Hindlimb muscle (tissue), 1 donor: ENCODE results near the gene NPSR1. TPM values are rescaled to one million over a fixed set of nuclear protein-coding genes. Genes with fewer than 3 reads are reported as not detected.
"Not testable (repeated sequence)": the region's sequence is repeated elsewhere in the genome, so short reads cannot be mapped to it uniquely, and the experiment has no call there.

Experiments used
- DNase-seq: peaks from one replicate; pipeline ENCODE4 v3.0.0-alpha.2; 2013
- polyA plus RNA-seq: library from polyadenylated mRNA; unstranded; fragments of 120-200 nt; gene quantifications from one replicate; pipeline ENCODE4 v1.2.1, GENCODE V29; 2013; ENCODE audit not compliant: insufficient read length

NPSR1 gene
- polyA plus RNA-seq, 1 donor = 0.14 TPM

GRCh38 chr7:34875481-34875880 is 217.5 kb downstream of the NPSR1 start:
- no peak for DNase-seq

DNA sequence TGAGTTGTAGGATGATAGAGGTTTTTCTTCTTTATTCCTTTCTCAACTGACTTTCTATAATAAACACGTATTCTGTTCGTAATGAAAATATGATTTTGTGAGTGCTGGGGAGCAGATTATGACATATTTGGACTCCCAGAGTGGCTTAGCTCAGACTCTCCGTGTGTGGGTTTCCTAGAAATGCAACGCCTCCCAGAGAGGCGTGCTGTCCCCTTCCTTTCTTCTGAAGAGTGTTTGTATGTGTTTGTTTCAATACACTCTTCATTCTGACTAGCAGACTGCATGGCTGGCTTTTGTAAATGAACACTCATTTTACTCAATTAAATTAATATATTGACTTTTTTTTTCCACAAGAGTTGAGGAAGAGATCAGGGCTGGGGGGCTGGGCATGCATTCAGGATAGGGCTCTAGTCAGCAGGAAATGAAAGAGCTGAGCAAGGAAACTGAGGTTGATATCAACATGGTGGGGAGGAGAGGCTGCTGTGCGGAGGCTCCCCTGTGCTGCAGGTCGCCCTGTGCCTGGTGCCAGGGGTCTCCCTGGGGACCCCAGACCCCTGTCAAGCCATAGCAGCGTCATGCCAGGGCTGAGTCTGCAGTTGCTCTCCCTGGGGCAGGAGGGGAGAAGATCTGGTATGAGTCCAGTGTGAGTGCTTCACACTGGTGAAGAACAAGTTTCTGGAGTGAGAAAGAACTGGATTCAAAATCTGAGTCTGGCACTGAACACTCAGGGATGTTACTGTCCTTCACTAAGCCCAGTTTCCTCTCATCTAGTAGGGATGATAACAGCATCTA is 221.1 kb downstream of the NPSR1 start:
- not testable (repeated sequence) for DNase-seq

DNA sequence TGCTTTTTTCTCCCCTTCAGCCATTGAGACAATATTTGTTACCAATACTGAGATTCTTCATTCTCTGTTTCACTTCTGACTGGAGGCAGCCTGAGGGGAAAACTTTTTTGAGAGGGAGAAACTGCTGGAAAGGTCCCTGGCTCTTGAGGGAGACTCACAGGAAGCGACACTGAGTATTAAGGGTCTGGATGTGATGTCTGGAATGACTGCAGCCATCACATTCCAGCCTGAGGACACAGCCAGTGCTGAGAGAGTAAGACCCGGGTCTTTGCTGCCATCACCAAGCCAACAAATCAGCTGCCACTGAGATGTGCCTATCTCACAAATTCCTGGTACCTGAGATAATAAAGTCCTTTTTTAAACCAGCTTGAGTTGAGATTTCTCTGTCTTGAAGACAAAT is 221.9 kb downstream of the NPSR1 start:
- no peak for DNase-seq

- DNase-seq = not testable (repeated sequence)
Measured at GRCh38 chr7:34883855-34884254, 225.8 kb downstream of the NPSR1 start.

- DNase-seq = no peak
Measured at GRCh38 chr7:34886856-34887255, 228.8 kb downstream of the NPSR1 start.

GRCh38 chr7:34889951-34890350 is 231.9 kb downstream of the NPSR1 start:
- DNase-seq = no peak

- DNase-seq = no peak
Measured at GRCh38 chr7:34895202-34895601, 237.2 kb downstream of the NPSR1 start.
